Embryonic facial prominence (tissue), 1 donor: ENCODE data around the gene NKX6-2.

Source experiments
- DNase-seq: peaks from one replicate; pipeline ENCODE4 v3.0.0-alpha.2; 2016; ENCODE audit errors: extremely low spot score

The NKX6-2 gene

DNA sequence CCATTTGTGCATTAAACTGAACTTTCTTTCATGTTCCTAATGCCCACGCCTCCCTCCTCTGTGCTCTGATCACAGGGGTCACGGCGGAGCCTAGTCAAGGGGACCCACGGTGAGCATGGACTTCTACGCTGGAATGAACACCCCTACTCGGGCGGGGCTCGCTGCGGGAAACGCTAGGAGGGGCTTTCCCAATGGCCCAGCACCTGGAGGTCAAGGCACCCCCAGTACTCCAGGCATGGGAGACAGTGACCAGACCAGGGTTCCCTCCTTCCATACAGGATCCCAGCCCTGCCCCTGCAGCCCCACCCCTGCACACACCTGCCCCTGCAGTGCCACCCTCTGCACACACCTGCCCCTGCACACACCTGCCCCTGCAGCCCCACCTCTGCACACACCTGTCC, 27.1 kb upstream of the NKX6-2 start:
- no peak for DNase-seq

DNA sequence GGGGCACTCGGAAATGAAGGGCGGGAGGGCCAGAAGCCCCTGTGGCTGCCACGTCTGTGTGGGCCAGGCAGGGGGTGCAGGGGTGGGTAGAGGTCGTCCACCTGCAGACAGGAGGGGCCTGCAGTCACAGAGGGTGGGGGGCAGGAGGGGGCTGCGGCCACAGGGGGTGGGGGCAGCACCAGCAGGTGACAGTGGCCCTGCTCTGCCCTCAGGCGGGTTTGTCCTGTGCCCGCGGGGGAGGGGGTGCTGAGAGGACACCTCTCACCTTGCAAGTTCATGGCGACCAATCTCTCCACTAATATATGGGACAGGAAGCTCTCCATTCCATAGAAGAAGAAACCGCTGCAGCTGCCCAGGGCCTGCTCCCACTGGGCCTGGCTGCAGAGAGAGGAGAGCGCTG, 26.6 kb upstream of the NKX6-2 start:
- DNase-seq, result no peak

DNA sequence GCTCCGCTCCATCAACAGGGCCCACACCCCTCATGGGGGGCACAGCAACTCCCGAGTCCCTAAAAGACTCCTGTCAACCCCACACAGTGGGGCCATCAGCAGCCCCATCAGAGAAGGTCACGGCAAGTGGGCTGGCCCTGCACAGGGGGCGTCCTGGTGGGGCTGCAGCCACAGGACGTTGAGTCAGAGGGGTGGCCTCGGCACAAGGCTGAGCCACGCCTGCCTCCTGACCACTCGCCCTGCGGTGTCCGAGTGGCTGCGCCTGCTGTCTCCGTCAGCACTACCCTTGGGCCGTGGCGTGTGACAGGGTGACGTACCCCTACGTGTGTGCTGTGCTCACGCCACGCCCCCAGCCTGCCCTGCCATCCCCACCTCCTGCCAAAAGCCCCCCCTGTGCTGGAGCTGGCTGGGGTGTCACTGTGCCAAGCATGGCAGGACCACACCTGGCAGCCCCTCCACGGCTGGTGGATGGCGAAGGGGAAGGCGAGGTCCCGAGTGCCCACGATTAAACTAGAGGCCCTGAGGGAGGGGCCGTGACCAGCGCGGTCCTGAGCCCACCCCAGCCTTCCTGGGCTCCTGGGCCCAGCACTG, 26.0 kb upstream of the NKX6-2 start:
- no peak for DNase-seq

DNA sequence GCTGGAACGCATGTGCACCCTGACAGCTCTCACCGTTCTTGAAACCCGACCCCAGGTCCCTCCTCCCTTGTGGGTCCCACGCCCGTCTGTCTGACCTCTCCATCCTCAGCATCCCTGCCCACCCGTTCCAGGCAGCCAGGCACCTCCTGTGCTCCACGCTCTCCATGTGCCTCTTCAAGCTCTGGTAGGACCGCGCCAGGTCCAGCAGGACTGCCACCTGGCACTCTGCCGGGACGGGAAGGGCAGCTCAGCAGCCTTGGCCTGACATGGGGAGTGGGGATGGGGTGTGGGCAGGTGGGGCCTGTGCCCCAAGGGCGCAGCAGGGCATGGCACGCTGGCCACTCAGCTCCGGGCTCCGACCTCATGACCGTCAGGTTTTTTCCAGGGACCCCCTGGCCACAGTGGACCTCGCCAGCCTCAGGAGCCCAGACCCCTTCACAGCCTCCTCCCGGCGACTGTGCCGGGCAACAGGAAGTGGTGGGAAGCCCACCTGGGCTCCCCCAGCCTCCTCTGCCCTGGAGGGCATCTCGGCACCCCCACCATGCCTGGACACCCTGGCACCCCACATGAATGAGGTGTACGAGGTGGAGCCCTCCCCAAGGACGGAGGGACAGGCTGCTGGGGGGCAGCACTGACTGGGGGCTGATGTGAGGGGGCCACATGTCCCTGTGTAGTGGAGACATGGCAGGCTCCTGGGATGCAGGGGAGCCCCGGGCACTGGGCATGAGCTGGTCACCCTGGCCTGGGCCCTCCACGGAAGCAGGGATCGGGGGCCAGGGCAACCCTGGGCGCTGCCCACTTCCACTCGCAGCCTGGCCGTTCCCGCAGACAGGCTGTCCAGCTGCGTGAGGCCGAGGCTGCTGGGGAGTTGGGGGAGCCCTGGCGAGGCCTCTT, 25.1 kb upstream of the NKX6-2 start:
- no peak for DNase-seq

DNA sequence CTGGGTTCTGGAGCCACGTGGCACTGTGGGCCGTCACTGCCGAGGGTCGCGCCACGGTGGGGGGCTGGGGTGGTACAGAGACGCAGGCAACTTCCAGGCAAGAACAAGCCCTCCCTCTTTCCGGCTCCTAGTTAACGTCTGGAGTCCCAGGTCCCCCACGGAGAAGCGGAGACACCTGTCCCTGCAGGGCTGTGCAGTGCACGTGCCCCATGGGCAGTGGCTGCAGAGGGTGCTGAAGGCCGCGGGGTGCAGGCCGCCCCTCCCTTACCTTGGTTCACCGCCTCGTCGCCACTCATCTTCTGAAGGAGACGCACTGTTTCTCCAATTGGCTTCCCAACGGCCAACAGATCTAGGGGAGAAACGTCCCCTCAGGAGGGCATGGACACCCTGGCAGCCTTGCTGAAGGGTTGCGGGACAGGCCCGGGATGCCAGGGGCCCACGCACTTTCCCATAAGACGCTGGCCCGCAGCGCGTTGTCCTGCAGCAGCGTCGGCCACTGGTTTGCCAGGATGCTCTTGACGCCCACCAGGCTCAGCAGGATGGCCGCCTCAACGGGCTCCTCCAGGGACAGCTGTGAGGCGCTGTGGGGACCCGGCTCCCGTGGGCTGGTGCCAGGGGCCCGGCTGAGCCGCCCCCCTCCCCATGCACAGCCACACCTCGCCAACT, 24.3 kb upstream of the NKX6-2 start:
- no peak for DNase-seq

DNA sequence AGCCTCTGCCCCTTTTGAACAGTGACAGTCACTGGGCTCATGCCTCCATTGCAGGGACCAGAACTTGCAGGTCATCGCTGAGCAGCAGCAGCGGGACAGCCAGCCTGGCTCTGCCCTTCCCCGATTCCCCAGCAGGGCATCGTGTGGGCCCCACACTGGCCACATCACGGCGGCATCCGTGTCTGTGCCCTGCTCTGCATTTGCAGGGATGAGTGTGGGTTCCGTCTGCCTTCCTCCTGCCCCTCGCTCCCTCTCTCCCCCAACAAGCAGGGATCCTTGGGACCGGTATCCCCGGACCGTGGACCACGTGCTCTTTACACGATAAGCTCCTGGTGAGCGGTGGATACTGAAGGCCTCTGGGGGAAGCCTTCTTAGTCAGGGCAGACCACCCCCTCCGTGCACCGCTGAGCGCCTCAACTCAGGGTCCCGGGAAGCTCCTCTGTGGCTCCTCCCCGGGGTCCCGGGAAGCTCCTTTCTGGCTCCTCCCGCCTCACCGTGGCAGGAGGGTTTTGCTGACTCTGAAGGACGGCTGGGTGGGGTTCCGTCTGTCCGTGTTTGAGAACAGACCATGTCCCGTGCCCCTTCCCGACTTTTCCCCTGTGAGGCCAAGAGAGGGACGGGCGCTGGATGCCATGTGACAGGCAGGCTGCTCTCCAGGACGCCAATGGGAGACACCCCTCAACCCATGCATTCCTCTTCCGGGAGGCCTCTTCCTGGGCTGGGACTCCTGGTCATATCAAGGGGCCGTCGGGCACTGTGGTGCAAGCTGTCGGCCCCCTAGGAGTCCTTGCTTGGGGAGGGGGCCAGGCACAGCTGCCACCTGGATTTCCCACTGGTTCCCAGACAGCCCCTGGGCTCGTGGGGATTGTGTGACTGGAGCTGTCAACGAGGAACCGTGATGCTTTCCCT, 23.5 kb upstream of the NKX6-2 start:
- DNase-seq, result no peak

DNA sequence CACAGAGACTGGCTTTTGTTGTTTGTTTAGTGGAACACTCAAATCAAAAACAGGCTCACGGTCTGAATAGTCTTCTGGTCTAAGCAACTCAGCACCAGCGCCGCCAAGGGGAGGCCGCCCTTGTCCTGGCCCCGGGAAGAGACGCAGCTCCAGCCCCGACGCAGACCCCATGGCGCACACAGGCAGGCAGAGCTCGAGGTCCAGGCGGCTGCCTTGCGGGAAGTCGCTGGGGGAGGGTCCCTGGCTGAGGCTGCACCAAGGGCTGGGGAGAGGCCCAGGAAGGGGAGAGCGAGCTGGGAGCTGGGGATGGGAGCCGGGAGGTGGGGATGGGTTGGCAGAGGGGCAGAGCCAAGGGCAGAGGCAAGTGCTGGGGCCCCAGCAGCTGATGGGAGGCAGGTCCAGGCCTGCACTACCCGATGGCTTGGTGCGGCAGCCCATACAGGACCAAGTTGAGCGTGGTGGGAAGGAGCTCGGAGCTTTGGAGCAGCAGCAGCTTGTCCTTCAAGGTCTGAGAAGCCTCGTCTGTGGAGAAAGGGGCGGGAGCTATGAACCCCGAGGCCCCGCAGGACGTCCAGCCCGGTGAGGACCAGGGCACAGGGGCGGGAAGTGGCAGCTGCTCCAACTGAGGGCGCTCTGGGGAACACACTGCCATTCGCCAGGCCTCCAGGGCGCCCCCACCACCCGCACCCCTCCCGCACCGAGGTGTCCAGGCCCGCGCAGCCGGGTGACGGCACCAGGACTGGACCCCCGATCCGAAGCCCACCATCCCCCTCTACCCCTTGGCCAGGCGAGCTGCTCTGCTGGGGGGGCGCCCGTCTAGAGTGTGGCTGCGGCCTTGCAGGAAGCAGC, 22.7 kb upstream of the NKX6-2 start:
- peak; percentile 42 for DNase-seq

DNA sequence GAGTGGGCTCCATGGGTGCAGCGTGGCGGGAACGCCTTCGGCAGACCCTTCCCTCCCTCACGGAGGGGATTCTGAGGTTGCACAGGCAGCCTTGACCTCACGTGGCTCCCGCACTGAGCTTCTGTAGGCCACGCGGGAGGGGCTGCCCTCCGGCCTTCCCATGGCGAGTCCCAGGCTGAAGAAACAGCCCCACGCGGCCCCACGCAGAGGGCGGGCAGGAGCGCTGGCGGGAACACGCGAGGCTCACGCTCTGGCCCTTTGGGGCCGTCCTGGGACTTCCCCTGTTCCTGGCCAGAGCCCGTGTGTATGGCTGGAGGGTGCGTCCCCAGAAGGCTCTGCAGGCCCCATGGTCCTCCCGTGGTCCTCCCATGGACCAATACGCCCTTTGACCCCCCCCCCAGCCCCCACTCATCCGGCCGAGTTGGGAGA, 21.7 kb upstream of the NKX6-2 start:
- no peak for DNase-seq

DNA sequence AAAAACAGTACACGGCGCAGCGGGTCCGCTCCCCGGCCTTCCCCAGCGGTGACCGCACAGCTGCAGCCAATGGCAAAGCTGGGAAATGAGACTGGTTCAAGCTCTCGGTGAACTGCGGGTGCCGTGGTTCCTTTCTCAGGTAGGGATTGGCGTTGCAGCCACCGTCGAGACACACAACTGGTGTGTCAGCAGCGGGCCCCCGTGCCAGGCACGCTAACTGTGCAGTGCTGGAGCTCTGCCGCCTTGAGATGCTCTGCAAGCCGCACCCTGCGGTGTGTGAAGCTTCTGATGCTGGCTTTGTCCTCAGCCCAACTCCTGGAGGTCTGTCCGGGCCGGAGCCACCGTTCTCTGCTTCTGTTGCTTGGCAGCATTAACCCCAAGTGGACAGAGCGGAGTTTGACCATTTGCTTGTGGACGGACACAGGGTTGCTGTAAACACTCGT, 20.6 kb upstream of the NKX6-2 start:
- no peak for DNase-seq

DNA sequence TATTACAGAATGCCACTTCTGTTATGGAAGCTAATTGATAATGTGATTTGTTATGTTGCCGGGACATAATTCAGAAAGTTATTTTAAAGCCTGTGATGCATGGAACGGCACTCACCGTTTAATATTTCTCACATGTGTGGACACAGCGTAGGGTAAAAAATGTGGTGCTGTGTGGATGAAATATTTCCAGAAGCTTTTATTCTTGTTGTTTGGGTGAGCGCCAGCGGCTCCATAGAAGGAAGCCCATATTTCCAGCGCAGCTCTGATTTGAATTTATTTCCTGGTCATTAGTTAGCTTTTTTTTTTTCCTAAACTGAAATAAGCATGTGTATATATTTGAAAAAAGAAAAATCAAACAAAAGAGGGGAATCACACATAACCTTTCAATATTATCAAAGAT, 20.2 kb upstream of the NKX6-2 start:
- peak; percentile 25 for DNase-seq

DNA sequence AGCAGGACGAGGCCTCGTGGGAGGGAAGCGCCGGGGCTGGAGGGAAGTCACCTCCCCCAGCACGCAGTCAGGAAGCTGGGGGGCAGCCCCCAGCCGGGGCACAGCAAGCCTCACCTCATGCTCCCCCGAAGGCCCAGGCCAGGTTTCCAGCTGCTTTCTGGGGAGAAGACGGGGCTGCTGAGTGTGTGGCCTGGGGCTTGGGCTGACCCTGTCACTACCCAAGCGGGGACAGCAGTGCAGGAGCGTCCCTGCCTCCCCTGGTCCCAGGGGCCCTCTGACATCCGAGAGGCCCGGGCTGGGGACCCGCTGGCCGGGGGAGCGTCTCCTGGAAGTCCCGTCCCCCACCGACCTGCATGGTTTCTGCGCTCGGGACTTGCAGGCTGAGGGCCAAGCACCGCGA, 19.7 kb upstream of the NKX6-2 start:
- no peak for DNase-seq

DNA sequence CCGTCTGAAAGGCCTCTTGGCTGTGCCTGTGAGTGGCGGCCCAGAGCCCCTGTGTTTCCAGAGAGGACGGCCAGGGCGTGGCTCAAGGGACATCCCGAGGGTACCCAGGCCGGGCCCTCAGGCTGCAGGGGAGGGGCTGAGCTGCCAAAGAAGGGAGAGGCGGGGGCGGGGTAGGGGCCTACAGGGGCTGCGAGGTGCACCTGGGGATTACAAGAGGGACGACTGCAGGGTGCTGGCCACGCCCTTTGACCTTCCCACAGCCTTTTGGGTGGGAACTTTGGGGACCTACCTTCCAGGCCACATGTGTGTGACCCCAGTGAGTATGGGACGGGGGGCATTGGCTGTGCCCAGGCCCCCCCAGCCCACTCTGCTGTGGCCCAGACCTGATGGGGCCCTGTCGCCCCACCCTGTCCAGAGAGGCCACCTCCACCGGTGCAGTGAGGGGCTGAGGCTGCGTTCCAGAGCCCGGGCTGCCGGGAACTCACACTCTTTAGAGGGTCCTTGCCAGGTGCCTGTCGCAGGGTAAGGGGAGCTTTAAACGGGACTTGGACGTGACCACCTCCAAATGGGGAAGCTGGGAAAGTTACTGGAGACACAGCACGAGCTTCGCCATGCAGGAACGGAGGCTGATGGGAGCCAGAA, 19.0 kb upstream of the NKX6-2 start:
- DNase-seq, result no peak

DNA sequence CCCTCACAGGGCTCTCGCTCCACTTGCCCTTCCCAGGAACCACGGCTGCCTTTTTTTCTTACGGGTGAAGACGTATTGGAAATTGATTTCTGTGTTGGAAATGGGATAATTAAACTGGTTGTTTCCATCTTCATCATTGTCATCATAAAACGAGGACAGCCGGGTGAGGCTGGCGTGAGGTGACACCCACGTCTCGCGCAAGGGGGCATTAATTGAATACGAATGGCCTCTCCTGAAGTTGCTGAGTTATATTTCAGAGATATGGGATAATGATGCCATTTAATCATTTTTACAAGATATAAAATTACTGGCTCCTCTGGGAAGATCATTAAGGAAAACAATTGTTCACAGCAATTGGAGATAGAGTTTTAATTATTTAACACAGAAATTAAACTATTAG, 18.3 kb upstream of the NKX6-2 start:
- DNase-seq, result no peak

DNA sequence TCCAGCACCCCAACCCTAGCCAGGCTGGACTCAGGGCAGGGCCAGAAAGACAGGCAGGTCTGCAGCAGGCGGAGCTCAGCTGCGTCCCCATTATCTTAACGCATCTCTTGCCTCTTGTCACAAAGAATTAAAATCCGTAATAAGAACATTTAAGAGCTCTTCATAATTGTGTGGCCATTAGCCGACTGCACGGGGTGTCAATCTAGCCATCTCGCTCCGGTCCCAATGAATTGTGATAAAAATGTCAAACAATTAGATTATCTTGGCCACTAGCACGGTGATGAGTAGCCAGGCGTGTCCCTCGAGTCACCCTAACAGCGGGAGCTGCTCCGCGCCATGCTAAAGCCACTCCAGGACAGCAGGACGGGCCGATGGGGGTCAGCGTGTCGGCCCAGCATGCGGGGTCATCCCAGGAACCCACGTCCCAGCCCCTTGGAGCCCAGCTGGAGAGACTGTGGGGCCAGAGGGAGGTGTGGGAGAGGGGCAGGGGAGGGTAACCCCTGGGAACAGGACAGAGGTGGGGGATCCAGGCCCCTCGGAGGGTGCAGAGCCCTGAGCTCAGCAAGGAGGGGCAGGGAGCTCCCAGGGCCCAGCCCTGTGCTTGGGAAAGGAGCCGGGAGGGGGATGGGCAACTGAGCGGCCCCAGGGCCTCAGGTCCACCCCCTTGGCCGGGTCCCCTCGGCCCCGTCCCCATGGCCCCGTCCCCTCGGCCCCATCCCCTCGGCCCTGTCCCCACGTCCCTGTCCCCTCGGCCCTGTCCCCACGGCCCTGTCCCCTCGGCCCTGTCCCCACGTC, 17.7 kb upstream of the NKX6-2 start:
- DNase-seq, result no peak

DNA sequence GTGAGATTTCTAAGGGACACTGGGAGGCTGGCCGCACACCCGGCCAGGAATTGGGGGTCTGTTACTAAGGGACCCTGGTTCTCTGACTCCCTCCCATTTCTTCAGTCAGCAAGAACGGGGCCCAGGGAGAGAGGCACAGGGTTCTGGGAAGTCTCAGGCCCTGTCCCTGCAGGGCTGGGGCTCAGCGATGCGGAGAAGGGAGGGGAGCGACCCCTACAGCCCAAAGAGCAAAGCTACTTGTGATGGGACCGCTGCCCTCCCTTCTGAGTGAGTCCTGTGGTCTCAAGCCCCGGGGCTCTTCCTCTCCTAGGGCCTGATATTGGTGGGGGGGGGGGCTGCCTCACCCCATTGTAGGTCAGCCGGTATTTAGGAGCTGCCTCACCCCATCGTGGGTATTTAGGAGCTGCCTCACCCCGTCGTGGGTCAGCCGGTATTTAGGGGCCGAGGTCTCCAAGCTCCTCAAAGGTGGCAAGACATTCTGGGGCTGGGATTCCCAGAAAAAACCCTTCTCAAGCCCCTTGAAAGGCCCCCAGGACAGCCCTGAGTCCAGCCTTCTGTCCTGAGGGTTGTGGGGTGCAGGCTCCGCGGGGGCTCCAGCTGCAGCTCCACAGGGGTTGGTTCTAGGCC, 16.9 kb upstream of the NKX6-2 start:
- DNase-seq, result no peak

DNA sequence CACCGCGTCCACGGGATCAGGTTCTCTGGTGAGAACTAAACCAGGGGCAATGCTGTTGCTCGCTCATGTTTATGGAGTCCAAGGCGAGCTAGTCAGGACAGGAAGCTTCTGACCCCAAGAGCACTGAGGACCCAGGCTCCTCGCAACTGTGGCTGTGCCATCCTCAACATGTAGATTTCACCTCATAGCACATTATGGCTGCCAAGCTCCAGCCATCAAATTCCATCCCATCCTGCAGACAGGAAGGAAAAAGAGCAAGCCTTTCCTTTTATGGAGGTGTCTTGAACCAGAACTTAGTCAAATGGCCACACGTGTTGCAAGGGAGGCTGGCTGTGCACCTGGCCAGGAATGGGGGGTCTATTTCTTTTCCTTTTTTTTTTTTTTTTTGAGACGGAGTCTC, 16.1 kb upstream of the NKX6-2 start:
- no peak for DNase-seq

DNA sequence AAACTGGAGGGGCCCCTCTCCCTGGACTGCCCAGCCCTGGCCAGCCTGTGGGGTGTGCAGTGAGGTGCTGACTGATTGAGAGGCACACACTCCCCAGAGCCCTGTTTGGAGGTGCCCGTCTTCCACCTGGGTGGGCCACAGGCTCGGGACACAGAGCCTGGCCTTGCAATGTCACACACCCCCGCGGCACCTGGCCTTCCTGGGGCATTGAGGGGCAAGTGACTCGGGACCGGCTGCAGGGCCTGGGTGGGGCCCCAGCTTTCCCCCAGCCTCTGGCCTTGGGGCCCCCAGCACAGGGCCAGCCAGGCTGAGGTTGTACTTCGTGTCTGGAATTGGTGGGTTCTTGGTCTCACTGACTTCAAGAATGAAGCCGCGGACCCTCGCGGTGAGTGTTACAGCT, 13.9 kb upstream of the NKX6-2 start:
- DNase-seq, result no peak

DNA sequence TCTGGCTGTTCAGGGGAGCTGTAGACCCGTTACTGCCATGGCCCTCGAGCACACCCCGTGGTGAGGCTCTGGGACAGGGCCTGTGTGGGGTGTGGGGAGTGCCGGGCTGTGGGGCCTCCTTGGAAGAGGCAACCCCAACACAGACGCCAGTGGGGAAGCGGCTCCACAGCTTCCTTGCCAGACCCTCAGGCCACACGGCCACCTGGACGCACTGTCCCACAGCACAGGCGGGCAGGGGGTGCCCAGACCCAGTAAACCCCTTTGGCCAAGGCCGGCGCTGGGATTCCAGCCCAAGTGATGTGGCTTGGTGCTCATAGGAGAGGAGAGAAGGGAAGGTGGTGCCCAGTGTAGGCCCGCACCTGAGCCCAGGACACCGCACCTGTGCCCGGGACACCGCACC, 12.9 kb upstream of the NKX6-2 start:
- DNase-seq, result no peak

DNA sequence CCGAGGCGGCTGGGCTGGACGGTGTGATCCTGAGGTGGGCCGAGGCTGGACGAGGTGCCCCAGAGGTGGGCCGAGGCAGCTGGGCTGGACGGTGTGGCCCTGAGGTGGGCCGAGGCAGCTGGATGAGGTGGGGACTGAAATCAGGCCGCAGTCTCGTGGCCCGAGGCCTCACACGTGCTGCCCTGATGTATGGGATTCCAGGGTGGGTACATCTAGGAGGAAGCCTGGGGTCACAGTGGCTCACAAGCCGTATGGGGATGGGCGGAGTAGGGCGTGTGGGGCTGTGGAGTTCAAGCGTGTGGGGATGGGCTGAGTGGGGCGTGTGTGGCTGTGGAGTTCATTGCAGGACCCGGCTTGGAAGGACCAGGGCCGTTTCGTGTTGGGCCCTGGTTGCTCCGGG, 12.5 kb upstream of the NKX6-2 start:
- no peak for DNase-seq
